GM23338 (cell line): ENCODE results near the gene MUC13.

Experiments
- CREB1 ChIP-seq: fragments of 250-450 bp; sonication (Bioruptor Pico); IDR thresholded peaks from 2 replicates; pipeline ENCODE4 v1.5.0; 2020; ENCODE audit warnings: low read depth, mild to moderate bottlenecking, moderate library complexity
- EZH2 ChIP-seq: fragments of 200-600 bp; sonication (generic); IDR thresholded peaks from one replicate; pipeline ENCODE4 v1.8.0; 2017; ENCODE audit warnings: antibody characterized with exemption, mild to moderate bottlenecking, low read depth; ENCODE audit not compliant: unreplicated experiment
- POLR2AphosphoS5 ChIP-seq: IDR thresholded peaks from 2 replicates; pipeline ENCODE4 v1.6.1; 2016; ENCODE audit warnings: antibody characterized with exemption, low read depth
- REST ChIP-seq: IDR thresholded peaks from one replicate; pipeline ENCODE4 v1.6.1; 2018; ENCODE audit warnings: antibody characterized with exemption; ENCODE audit not compliant: unreplicated experiment
- TF ChIP-seq, protein P1 (sequence below), 2 experiments: fragments of 200-600 bp in 1 of 2; sonication (generic) in 1 of 2; conservative IDR thresholded peaks; 2 replicates each; pipeline versions ENCODE4 v1.5.1 to v1.6.1; 2016 to 2017; ENCODE audit warnings: antibody characterized with exemption in 2 of 2, low read depth in 2 of 2, mild to moderate bottlenecking in 2 of 2, moderate library complexity in 1 of 2

DNA sequence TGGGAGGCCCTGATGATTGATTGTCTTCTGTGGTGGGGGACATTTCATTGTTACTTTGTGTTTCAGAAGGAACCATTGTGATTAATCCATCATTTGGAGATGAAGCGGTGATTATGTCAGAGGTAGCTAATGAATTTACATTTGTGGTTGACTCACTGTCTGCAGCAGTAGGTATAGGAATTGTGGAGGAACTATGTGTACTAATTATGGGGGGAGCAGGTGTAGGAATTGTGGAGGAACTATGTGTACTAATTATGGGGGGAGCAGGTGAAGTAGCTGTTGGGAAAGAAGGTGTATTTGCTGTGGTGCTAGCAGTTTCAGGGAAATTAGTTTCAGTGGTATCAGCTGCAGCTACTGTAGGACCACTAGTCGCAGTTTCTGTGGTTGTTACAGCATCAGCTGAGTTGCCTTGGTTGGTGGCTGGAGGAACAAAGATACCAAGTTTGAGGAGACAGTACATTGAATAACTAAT is 6.9 kb downstream of the MUC13 start:
- TF ChIP-seq POLR2AphosphoS5 (no peak), REST (no peak), EZH2 (no peak), CREB1 (CRISPR knock-in tag) (no peak)
- TF ChIP-seq, protein P1, sequence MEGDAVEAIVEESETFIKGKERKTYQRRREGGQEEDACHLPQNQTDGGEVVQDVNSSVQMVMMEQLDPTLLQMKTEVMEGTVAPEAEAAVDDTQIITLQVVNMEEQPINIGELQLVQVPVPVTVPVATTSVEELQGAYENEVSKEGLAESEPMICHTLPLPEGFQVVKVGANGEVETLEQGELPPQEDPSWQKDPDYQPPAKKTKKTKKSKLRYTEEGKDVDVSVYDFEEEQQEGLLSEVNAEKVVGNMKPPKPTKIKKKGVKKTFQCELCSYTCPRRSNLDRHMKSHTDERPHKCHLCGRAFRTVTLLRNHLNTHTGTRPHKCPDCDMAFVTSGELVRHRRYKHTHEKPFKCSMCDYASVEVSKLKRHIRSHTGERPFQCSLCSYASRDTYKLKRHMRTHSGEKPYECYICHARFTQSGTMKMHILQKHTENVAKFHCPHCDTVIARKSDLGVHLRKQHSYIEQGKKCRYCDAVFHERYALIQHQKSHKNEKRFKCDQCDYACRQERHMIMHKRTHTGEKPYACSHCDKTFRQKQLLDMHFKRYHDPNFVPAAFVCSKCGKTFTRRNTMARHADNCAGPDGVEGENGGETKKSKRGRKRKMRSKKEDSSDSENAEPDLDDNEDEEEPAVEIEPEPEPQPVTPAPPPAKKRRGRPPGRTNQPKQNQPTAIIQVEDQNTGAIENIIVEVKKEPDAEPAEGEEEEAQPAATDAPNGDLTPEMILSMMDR (conservative IDR thresholded peaks at IDR 0.05; ENCODE audit: low read depth in 2 of 2): no peak
